GM19193 (cell line): Measurements from ENCODE around the gene MICAL2.

Experiments
- POLR2A ChIP-seq: IDR thresholded peaks from 4 replicates; pipeline ENCODE4 v1.6.1; 2011; ENCODE audit not compliant: insufficient read depth, insufficient read length; ENCODE audit errors: extremely low read depth

MICAL2 gene

GRCh38 chr11:12183827-12184620 lies 73.6 kb downstream of the MICAL2 start:
- no peak for TF ChIP-seq POLR2A

- no peak for TF ChIP-seq POLR2A
Observed at GRCh38 chr11:12184699-12185098, 74.3 kb downstream of the MICAL2 start.

- TF ChIP-seq POLR2A, result no peak
Observed at GRCh38 chr11:12185106-12185690, 74.8 kb downstream of the MICAL2 start.

- no peak for TF ChIP-seq POLR2A
Observed at GRCh38 chr11:12185914-12186313, 75.5 kb downstream of the MICAL2 start.

GRCh38 chr11:12186701-12187100 lies 76.3 kb downstream of the MICAL2 start:
- no peak for TF ChIP-seq POLR2A

- TF ChIP-seq POLR2A, result no peak
Observed at GRCh38 chr11:12187399-12187798, 77.0 kb downstream of the MICAL2 start.

- TF ChIP-seq POLR2A, result no peak
Observed at GRCh38 chr11:12188548-12189317, 78.3 kb downstream of the MICAL2 start.

- no peak for TF ChIP-seq POLR2A
Observed at GRCh38 chr11:12189543-12190235, 79.3 kb downstream of the MICAL2 start.

GRCh38 chr11:12190511-12190910 lies 80.1 kb downstream of the MICAL2 start:
- no peak for TF ChIP-seq POLR2A

- TF ChIP-seq POLR2A, result no peak
Observed at GRCh38 chr11:12192794-12193514, 82.6 kb downstream of the MICAL2 start.

GRCh38 chr11:12193515-12194336 lies 83.3 kb downstream of the MICAL2 start:
- no peak for TF ChIP-seq POLR2A

GRCh38 chr11:12195768-12196167 lies 85.4 kb downstream of the MICAL2 start:
- no peak for TF ChIP-seq POLR2A

- no peak for TF ChIP-seq POLR2A
Observed at GRCh38 chr11:12196308-12196707, 85.9 kb downstream of the MICAL2 start.

GRCh38 chr11:12196872-12197271 lies 86.5 kb downstream of the MICAL2 start:
- TF ChIP-seq POLR2A, result no peak
